DND-41 (cell line): ENCODE measurements around the gene TMEM106A.
"Not testable (repeated sequence)": the region's sequence is repeated elsewhere in the genome, so short reads cannot be mapped to it uniquely, and the experiment has no call there.

Experiments
- EZH2 ChIP-seq: IDR thresholded peaks from 3 replicates; pipeline ENCODE4 v1.6.1; 2012; ENCODE audit warnings: borderline replicate concordance, low read depth, mild to moderate bottlenecking, moderate library complexity, low read length, inconsistent platforms; ENCODE audit not compliant: severe bottlenecking
- TF ChIP-seq, protein P1 (sequence below): IDR thresholded peaks from 2 replicates; pipeline ENCODE4 v1.5.1; 2012; ENCODE audit warnings: borderline replicate concordance, low read length, moderate library complexity, mild to moderate bottlenecking; ENCODE audit not compliant: poor library complexity, severe bottlenecking; ENCODE audit errors: extremely low read depth

DNA sequence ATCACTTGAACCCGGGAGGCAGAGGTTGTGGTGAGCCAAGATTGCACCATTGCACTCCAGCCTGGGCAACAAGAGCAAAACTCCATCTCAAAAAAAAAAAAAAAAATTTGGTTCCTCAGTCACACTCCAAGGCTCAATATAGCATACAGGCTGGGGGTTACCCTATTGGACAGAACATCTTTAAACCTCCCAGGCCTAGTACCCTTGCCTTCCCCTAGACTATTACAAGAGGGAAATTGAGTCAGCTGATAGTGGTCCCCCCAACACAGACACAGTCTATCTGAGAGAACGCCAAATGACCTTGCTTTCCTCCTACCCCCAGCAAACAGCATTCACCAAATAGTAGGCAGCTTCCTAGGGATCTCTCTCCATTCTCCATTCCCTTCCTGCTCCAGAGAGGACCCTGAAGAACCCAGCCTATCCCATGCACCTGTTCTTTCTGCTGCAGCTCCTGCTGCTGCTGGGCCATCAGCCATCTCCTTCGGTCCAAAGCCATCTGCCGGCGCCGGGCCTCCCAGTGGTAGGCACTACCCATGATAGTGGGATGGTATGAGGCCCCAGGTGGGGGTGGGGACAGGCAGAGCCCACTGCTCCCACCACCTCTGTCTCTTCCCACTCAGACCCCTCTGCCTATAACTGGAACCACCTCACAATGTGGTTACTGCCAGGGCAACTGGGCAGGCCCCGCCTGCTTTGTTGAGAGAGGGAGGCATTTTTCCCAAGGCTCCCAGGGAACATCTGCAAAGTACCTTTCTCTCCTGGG lies 16.5 kb downstream of the TMEM106A start, which contains the start of gene CCDC200:
- TF ChIP-seq, protein P1, sequence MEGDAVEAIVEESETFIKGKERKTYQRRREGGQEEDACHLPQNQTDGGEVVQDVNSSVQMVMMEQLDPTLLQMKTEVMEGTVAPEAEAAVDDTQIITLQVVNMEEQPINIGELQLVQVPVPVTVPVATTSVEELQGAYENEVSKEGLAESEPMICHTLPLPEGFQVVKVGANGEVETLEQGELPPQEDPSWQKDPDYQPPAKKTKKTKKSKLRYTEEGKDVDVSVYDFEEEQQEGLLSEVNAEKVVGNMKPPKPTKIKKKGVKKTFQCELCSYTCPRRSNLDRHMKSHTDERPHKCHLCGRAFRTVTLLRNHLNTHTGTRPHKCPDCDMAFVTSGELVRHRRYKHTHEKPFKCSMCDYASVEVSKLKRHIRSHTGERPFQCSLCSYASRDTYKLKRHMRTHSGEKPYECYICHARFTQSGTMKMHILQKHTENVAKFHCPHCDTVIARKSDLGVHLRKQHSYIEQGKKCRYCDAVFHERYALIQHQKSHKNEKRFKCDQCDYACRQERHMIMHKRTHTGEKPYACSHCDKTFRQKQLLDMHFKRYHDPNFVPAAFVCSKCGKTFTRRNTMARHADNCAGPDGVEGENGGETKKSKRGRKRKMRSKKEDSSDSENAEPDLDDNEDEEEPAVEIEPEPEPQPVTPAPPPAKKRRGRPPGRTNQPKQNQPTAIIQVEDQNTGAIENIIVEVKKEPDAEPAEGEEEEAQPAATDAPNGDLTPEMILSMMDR: not testable (repeated sequence)
- TF ChIP-seq EZH2: not testable (repeated sequence)
